Activated CD4-positive, alpha-beta T cell treated with anti-CD3 and anti-CD28 coated beads, Interleukin-2, amount 10 ng/mL, durations not matched to agents 24 days and 14 days (primary cell): ENCODE results near the gene ALOX5AP. TPM values are rescaled to one million over a fixed set of nuclear protein-coding genes. Genes with fewer than 3 reads are reported as not detected.

ENCODE experiments used
- DNase-seq: peaks from one replicate; pipeline ENCODE4 v3.0.0; 2022
- H3K27ac Mint-ChIP-seq: one replicate; pipeline ENCODE4 v1.8.0; 2022; ENCODE audit warnings: mild to moderate bottlenecking, mixed read lengths
- H3K27me3 Mint-ChIP-seq: one replicate; pipeline ENCODE4 v1.8.0; 2022; ENCODE audit warnings: mixed read lengths
- H3K36me3 Mint-ChIP-seq: one replicate; pipeline ENCODE4 v1.8.0; 2022; ENCODE audit warnings: low read depth, mild to moderate bottlenecking, mixed read lengths
- H3K4me1 Mint-ChIP-seq: one replicate; pipeline ENCODE4 v1.8.0; 2021; ENCODE audit warnings: mixed read lengths
- H3K4me3 Mint-ChIP-seq: one replicate; pipeline ENCODE4 v1.8.0; 2022; ENCODE audit warnings: mild to moderate bottlenecking, moderate library complexity, mixed read lengths
- H3K9me3 Mint-ChIP-seq: one replicate; pipeline ENCODE4 v1.8.0; 2021; ENCODE audit warnings: mixed read lengths
- intact Hi-C: fragments of 100-400 bp; cut with micrococcal nuclease; formaldehyde crosslinking; loops from one replicate; pipeline ENCODE4 v1.15.1; 2023
- total RNA-seq: library from RNA; stranded (reverse); gene quantifications from 2 replicates; pipeline ENCODE4 v1.2.3, GENCODE V29; 2022

Gene ALOX5AP
- total RNA-seq, 1 donor from 2014 or later: 33.4 TPM

- no peak for DNase-seq
- Mint-ChIP-seq H3K27me3 (no peaks in the 10 kb centered on the region), H3K4me3 (peak overlapping the region; percentile 29), H3K27ac (peak overlapping the region; percentile 73), H3K36me3 (no peaks in the 10 kb centered on the region), H3K4me1 (peaks cover 31% of the 10 kb centered on the region), H3K9me3 (no peaks in the 10 kb centered on the region)
- intact Hi-C loops: loop anchor here (1.0 to 2.0 kb wide), 3 partner anchors 22 to 180 kb away; partner anchors contain the start of gene USPL1
Observed at GRCh38 chr13:30796631-30797601, 61.6 kb downstream of the ALOX5AP start.

DNA sequence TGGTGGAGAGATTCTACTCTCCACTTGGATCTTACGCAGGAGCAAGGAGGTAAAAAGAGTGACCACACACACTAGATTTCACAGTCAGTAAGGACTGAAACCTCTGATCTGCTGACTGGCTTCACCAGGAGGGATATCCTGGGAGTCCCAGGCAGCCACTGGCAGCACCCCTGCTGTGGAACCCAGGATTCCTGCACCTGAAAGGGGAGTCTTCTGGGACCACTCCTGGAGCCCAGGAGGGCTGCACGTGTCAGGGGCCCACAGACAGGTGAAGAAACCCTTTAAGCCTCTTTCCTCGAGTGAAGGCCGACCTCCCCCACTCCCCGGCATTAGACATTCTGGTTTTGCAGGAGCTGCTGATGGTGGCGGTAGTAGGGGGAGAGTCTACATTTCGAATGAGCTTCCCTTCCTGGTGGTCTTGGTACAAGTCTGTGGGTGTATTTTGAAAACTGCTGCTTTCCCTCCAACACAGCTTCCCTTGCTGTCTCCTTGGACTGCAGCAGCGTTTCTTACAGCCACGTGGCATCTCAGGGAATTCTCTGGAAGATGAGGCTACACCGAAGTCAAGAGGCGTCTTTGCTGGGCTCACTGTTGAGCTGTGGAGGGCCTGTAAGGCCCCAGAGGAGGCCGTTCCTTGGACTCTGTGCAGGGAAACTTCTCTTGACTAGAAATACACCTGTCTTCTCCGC lies 62.6 kb downstream of the ALOX5AP start:
- H3K4me1 Mint-ChIP-seq: peaks cover 37% of the 10 kb centered on the region
- peak overlapping the region; percentile 51 for H3K27ac Mint-ChIP-seq
- DNase-seq: no peak
- H3K4me3 Mint-ChIP-seq: no peak overlapping the region
- no peaks in the 10 kb centered on the region for H3K36me3 Mint-ChIP-seq
- H3K9me3 Mint-ChIP-seq: no peaks in the 10 kb centered on the region
- H3K27me3 Mint-ChIP-seq: no peaks in the 10 kb centered on the region
- intact Hi-C loops: loop anchor here (1.0 to 2.0 kb wide), 3 partner anchors 23 to 181 kb away; partner anchors contain the start of gene USPL1

GRCh38 chr13:30798776-30799355 lies 63.5 kb downstream of the ALOX5AP start:
- H3K36me3 Mint-ChIP-seq: no peaks in the 10 kb centered on the region
- peaks cover 42% of the 10 kb centered on the region for H3K4me1 Mint-ChIP-seq
- H3K27ac Mint-ChIP-seq: no peak overlapping the region
- intact Hi-C loops: no loop called here
- no peak for DNase-seq
- no peaks in the 10 kb centered on the region for H3K27me3 Mint-ChIP-seq
- H3K9me3 Mint-ChIP-seq: no peaks in the 10 kb centered on the region
- H3K4me3 Mint-ChIP-seq: no peak overlapping the region

- Mint-ChIP-seq H3K4me3 (no peak overlapping the region), H3K27me3 (no peaks in the 10 kb centered on the region), H3K36me3 (no peaks in the 10 kb centered on the region), H3K9me3 (no peaks in the 10 kb centered on the region), H3K4me1 (peaks cover 42% of the 10 kb centered on the region), H3K27ac (no peak overlapping the region)
- DNase-seq: no peak
- intact Hi-C loops: no loop called here
Observed at GRCh38 chr13:30799356-30799824, 64.0 kb downstream of the ALOX5AP start.

DNA sequence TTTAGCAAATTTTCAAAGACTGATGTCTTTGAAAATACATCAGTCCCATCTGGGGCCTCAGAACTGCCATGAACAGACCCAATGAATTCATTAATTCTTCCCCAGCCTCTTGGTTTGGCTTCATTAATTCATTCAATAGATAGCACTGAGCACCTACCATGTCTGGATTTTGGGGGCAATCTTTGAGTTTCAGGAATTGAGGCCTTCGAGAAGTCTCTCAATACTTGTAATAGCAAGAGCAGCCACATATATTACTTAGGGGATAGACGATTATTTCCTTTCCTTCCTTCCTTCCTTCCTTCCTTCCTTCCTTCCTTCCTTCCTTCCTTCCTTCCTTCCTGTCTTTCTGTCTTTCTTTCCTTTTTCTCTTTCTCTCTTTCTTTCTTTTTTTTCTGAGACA lies 64.8 kb downstream of the ALOX5AP start:
- H3K27me3 Mint-ChIP-seq: no peaks in the 10 kb centered on the region
- peaks cover 38% of the 10 kb centered on the region for H3K4me1 Mint-ChIP-seq
- H3K9me3 Mint-ChIP-seq: no peaks in the 10 kb centered on the region
- no peaks in the 10 kb centered on the region for H3K36me3 Mint-ChIP-seq
- intact Hi-C loops: loop anchor here (5.0 kb wide), 3 partner anchors 67 to 668 kb away; no protein-coding TSS in a partner anchor
- H3K27ac Mint-ChIP-seq: no peak overlapping the region
- DNase-seq: no peak
- H3K4me3 Mint-ChIP-seq: no peak overlapping the region

- Mint-ChIP-seq H3K4me1 (peaks cover 20% of the 10 kb centered on the region), H3K4me3 (peak overlapping the region; percentile 65), H3K27me3 (no peaks in the 10 kb centered on the region), H3K27ac (no peak overlapping the region), H3K9me3 (no peaks in the 10 kb centered on the region), H3K36me3 (no peaks in the 10 kb centered on the region)
- no peak for DNase-seq
- intact Hi-C loops: loop anchor here (2.0 to 5.0 kb wide), 4 partner anchors 65 to 670 kb away; no protein-coding TSS in a partner anchor
Observed at GRCh38 chr13:30802501-30802900, 67.2 kb downstream of the ALOX5AP start.

GRCh38 chr13:30802953-30803478 lies 67.7 kb downstream of the ALOX5AP start:
- peaks cover 18% of the 10 kb centered on the region for H3K4me1 Mint-ChIP-seq
- peak; percentile 94 for DNase-seq
- no peaks in the 10 kb centered on the region for H3K36me3 Mint-ChIP-seq
- H3K4me3 Mint-ChIP-seq: peak overlapping the region; percentile 65
- intact Hi-C loops: loop anchor here (1.0 to 5.0 kb wide), 8 partner anchors 59 to 671 kb away; no protein-coding TSS in a partner anchor
- no peak overlapping the region for H3K27ac Mint-ChIP-seq
- H3K27me3 Mint-ChIP-seq: no peaks in the 10 kb centered on the region
- no peaks in the 10 kb centered on the region for H3K9me3 Mint-ChIP-seq

- no peak for DNase-seq
- peaks cover 22% of the 10 kb centered on the region for H3K4me1 Mint-ChIP-seq
- intact Hi-C loops: loop anchor here (1.0 to 5.0 kb wide), 8 partner anchors 59 to 671 kb away; no protein-coding TSS in a partner anchor
- H3K27me3 Mint-ChIP-seq: no peaks in the 10 kb centered on the region
- no peaks in the 10 kb centered on the region for H3K36me3 Mint-ChIP-seq
- no peak overlapping the region for H3K4me3 Mint-ChIP-seq
- H3K27ac Mint-ChIP-seq: no peak overlapping the region
- H3K9me3 Mint-ChIP-seq: no peaks in the 10 kb centered on the region
Observed at GRCh38 chr13:30803749-30804148, 68.4 kb downstream of the ALOX5AP start.

- no peak for DNase-seq
- Mint-ChIP-seq H3K36me3 (no peaks in the 10 kb centered on the region), H3K27me3 (no peaks in the 10 kb centered on the region), H3K4me1 (peaks cover 22% of the 10 kb centered on the region), H3K27ac (no peak overlapping the region), H3K4me3 (no peak overlapping the region), H3K9me3 (no peaks in the 10 kb centered on the region)
- intact Hi-C loops: loop anchor here (5.0 kb wide), 3 partner anchors 63 to 672 kb away; no protein-coding TSS in a partner anchor
Observed at GRCh38 chr13:30804474-30804873, 69.1 kb downstream of the ALOX5AP start.

- no peaks in the 10 kb centered on the region for H3K27me3 Mint-ChIP-seq
- H3K4me1 Mint-ChIP-seq: peaks cover 19% of the 10 kb centered on the region
- H3K4me3 Mint-ChIP-seq: no peak overlapping the region
- DNase-seq: no peak
- no peaks in the 10 kb centered on the region for H3K36me3 Mint-ChIP-seq
- no peak overlapping the region for H3K27ac Mint-ChIP-seq
- intact Hi-C loops: no loop called here
- H3K9me3 Mint-ChIP-seq: no peaks in the 10 kb centered on the region
Observed at GRCh38 chr13:30805132-30805537, 69.8 kb downstream of the ALOX5AP start.

DNA sequence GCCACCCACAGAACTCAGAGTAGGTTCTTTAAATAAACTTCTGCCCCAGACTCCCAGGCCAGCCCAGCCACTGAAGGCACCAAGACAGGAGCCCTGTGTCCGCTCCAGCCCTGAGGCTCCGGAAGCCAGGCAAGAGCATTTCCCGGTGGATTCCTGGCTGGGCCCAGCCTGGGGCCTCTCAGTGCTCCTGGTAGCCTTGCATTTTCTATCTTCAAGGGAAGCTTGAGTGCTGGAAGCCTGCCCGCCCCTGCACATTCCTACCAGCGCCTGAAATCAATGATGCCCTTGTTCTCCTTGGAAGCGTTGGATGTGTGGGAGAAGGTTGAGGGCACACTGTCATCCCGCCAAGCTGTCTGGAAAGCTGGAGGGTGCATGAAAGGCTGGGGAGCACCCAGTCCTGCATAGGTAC lies 70.3 kb downstream of the ALOX5AP start:
- Mint-ChIP-seq H3K27me3 (no peaks in the 10 kb centered on the region), H3K27ac (no peak overlapping the region), H3K36me3 (no peaks in the 10 kb centered on the region), H3K4me3 (no peak overlapping the region), H3K9me3 (no peaks in the 10 kb centered on the region), H3K4me1 (peaks cover 19% of the 10 kb centered on the region)
- DNase-seq: no peak
- intact Hi-C loops: no loop called here

DNA sequence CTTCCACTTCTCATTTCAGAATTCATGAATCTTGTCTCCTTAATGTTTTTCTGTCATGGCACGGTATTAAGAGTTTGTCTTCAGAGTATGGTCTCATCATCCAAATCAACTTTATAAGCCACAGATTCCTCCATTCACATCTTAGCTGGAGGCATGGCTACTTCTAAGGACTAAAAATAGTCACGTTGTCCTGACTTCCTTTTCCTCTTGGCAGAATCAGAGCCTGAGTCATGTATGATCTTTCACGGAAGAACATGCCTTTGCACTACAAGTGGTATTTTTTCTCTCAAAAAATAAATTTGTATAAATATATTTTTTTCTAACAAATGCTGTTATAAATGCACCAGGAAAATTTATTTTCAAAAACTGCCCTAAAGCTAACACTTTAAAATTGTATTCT lies 71.4 kb downstream of the ALOX5AP start:
- Mint-ChIP-seq H3K4me3 (no peak overlapping the region), H3K27me3 (no peaks in the 10 kb centered on the region)
- intact Hi-C loops: no loop called here

GRCh38 chr13:30807392-30807791 lies 72.0 kb downstream of the ALOX5AP start:
- no peak for DNase-seq
- H3K27ac Mint-ChIP-seq: no peak overlapping the region
- H3K4me1 Mint-ChIP-seq: peaks cover 19% of the 10 kb centered on the region
- intact Hi-C loops: no loop called here
- H3K36me3 Mint-ChIP-seq: no peaks in the 10 kb centered on the region
- no peak overlapping the region for H3K4me3 Mint-ChIP-seq
- H3K27me3 Mint-ChIP-seq: no peaks in the 10 kb centered on the region
- no peaks in the 10 kb centered on the region for H3K9me3 Mint-ChIP-seq

More for the DNA sequence above, 71.4 kb downstream of the ALOX5AP start:
- Mint-ChIP-seq H3K36me3 (no peaks in the 10 kb centered on the region), H3K4me1 (peaks cover 19% of the 10 kb centered on the region), H3K9me3 (no peaks in the 10 kb centered on the region), H3K27ac (no peak overlapping the region)
- no peak for DNase-seq
